AG09319 (cell line): ENCODE data around the gene PPP1R7.

Experiments used
- DNase-seq: peaks from one replicate; pipeline ENCODE4 v3.0.0-alpha.2; 2010; ENCODE audit warnings: low read depth; ENCODE audit errors: extremely low read depth
- TF ChIP-seq, protein P1 (sequence below): IDR thresholded peaks from 2 replicates; pipeline ENCODE4 v1.5.1; 2011; ENCODE audit warnings: low read depth, mild to moderate bottlenecking, inconsistent platforms, low read length, moderate library complexity

The PPP1R7 gene

DNA sequence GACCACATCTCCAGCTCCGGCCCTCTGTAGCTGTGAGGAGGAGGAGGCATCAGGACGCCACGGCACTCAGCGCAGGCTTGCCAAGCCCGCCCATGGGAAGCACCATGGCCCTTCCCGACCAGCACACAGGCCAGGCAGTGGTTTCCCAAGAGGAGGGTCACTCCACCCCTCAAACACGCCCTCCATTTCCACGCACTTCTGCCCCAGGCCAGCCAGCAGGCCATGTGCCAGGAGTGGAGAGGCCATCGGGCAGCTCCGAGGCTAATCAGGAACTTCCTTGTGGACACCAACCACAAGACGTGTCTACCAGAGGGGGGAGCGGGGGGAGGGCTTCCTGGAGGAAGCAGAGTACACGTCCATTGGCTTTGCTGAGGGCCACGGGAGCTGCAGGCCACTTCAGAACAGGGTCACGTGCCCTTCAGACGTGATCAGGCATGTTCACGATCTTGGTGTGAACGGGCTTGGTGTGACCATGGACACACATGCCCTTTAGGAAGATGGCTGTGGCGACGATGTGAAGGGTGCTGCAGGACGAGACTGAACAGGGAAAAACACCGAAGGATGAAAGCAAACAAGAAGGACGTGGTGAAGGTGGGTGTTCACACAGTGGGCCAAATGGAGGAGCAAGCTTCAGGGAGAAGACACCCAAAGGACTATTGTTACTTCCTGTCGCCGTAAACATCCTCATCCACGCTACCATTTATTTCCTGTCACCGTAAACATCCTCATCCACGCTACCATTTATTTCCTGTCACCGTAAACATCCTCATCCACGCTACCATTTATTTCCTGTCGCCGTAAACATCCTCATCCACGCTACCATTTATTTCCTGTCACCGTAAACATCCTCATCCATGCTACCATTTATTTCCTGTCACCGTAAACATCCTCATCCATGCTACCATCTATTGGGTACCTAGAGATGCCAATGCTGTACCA lies 41.7 kb upstream of the PPP1R7 start:
- TF ChIP-seq, protein P1, sequence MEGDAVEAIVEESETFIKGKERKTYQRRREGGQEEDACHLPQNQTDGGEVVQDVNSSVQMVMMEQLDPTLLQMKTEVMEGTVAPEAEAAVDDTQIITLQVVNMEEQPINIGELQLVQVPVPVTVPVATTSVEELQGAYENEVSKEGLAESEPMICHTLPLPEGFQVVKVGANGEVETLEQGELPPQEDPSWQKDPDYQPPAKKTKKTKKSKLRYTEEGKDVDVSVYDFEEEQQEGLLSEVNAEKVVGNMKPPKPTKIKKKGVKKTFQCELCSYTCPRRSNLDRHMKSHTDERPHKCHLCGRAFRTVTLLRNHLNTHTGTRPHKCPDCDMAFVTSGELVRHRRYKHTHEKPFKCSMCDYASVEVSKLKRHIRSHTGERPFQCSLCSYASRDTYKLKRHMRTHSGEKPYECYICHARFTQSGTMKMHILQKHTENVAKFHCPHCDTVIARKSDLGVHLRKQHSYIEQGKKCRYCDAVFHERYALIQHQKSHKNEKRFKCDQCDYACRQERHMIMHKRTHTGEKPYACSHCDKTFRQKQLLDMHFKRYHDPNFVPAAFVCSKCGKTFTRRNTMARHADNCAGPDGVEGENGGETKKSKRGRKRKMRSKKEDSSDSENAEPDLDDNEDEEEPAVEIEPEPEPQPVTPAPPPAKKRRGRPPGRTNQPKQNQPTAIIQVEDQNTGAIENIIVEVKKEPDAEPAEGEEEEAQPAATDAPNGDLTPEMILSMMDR, result no peak
- DNase-seq, result no peak

DNA sequence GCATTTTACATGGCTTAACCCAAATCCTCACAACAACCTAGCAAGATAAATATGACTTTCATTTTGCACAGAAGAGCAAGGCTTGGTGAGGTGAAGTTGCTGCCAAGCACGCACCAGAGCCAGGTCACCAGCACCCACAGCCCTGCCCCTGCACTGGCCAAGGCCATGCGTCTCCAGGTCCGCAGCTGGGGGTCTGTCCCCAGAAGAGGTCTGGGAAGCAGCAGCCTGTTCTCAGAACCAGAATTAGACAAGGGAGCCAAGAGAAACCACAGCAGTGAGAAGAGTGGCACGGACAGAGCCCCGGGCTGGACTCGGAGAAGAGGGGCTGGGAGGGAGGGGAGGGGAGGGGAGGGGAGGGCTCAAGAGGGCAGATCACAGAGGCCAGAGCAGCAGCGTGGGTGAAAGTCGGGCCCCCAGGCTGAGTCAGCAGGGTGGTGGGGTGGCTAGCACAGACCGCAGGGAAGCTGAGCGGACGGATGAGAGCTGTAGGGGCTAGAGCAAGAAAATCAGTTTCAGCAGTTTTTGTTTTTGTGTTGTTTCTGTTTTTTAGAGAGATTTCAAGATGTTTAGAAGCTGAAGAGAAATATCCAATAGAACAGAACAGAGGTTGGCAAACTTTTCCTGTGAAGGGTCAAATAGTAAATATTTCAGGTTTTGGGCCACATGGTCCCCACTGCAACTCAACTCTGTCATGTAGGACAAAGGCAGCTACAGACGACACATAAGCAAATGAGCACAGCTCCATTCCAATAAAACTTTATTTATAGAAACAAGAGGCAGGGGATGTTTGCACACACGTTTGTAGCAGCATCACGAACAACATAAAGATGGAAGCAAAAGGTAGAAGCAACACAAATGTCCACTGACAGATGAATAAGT lies 40.8 kb upstream of the PPP1R7 start:
- no peak for DNase-seq
- TF ChIP-seq, protein P1, result no peak

DNA sequence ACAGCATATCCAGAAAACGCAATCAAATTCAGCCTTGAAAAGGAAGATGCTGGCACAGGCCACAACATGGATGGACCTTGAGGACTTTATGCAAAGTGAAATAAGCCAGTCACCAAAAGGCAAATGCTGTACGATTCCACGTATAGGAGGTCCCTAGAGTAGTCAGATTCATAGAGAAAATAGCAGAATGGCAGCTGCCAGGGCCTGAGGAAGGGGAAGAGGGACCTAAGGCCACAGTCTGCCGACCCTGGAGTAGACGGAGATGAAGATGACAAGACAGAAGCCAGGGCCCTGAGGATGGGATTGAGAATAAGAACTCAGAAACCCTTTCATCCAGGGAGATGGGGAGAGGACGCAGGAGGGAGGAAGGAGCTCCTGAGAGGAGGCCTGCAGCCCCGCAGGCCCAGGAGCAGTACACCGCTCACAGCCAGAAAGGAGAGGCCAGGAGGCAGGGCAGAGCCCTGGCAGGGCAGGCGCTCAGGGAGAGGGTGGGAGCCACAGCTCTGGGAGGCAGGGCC lies 40.1 kb upstream of the PPP1R7 start:
- no peak for DNase-seq
- TF ChIP-seq, protein P1, result no peak

DNA sequence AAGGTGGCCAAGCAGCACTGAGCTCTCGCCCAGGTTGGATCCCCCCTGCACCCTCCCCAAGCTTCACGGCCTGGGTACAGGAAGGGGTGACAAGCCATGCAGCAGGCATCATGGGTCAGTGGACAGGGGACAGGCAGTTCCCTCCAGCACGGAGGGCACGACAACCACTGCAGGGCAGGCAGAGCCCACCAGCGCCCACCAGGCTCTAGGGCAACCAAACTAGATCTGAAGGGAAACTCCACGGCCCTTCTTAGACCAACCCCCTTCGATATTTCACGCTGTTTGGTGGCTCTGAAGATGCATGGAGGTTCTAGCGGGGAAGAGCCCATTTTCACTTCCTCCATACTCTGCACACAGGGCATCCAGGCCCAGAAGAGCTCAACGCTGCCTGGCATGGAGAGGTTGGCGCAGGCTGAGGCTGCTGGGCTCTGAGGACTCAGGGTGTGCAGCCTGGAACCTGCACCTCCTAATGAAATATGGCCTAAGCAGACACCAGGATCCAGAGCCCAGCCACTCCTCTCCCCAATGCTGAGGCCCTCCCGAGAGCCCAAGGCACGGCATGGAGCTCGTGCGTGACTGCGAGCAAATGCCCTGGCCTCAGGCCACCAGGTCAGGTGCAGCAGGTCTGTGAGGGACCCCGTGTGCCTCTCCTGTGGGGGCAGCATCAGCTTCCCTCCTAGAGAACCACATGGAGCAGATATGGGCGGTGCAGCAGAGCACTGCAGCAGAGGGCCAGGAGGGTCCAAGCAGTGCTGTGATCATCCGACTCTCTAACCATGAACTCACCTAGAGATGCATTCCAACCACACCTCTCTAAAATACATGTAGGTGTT lies 39.4 kb upstream of the PPP1R7 start:
- DNase-seq, result no peak
- TF ChIP-seq, protein P1, result no peak

DNA sequence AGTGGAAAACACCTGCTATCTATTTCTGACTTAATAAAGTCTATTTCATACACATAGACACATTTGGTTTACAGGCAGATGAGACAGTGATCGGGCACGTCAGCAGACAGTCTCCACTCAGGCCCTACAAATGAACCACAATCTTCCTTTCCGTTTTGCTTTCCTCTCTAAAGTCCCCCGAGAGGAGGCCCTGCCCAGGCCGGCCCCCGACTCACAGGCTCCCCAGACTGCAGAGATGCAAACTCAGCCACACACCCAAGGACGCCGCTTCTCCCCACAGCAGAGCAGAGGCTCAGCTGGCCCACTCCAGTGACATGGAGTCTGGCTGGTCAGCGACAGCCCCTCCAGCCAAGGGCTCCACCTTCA lies 38.8 kb upstream of the PPP1R7 start:
- TF ChIP-seq, protein P1, result no peak
- DNase-seq, result no peak

DNA sequence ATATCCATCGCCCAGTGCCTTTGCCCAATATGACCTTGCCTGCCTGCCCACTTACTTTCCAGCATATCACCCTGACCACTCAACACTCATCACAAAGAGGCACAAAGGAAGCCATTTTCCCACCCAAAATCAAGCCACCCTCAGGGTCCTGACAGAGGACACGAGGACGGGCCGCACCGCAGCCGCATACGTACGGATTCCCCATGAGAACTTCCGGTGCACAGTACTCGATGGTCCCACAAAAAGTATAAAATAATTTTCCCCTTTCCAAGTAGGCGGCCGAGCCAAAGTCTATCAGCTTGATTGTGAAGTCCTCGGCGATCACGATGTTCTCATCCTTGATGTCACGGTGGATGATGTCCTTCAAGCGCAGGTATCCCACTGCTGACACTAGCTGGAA lies 38.2 kb upstream of the PPP1R7 start:
- DNase-seq, result no peak
- TF ChIP-seq, protein P1, result no peak
